ENCODE measurements around the gene ERCC5. TPM values are rescaled to one million over a fixed set of nuclear protein-coding genes. Genes with fewer than 3 reads are reported as not detected.

The ERCC5 gene
- total RNA-seq, 1 experiment from 2014 or later: 21.9 TPM

- in situ Hi-C loops (cut with HindIII; ENCODE audit: low pct_unique_long_range_greater_than_20kb, low sequenced_read_pairs): no loop called here
- no peak for DNase-seq (ENCODE audit: low read depth)
Observed at GRCh38 chr13:102907016-102907756, 61.4 kb downstream of the ERCC5 start.

- in situ Hi-C loops (cut with HindIII; ENCODE audit: low pct_unique_long_range_greater_than_20kb, low sequenced_read_pairs): no loop called here
- DNase-seq (ENCODE audit: low read depth): no peak
Observed at GRCh38 chr13:102907886-102908515, 62.2 kb downstream of the ERCC5 start.

- DNase-seq (ENCODE audit: low read depth): no peak
- in situ Hi-C loops (cut with HindIII; ENCODE audit: low pct_unique_long_range_greater_than_20kb, low sequenced_read_pairs): no loop called here
Observed at GRCh38 chr13:102909971-102910370, 64.1 kb downstream of the ERCC5 start.

- no peak for DNase-seq (ENCODE audit: low read depth)
- in situ Hi-C loops (cut with HindIII; ENCODE audit: low pct_unique_long_range_greater_than_20kb, low sequenced_read_pairs): no loop called here
Observed at GRCh38 chr13:102911336-102911735, 65.5 kb downstream of the ERCC5 start.

GRCh38 chr13:102912599-102912998 is 66.8 kb downstream of the ERCC5 start:
- in situ Hi-C loops (cut with HindIII; ENCODE audit: low pct_unique_long_range_greater_than_20kb, low sequenced_read_pairs): no loop called here
- DNase-seq (ENCODE audit: low read depth): no peak

- in situ Hi-C loops (cut with HindIII; ENCODE audit: low pct_unique_long_range_greater_than_20kb, low sequenced_read_pairs): no loop called here
- no peak for DNase-seq (ENCODE audit: low read depth)
Observed at GRCh38 chr13:102913914-102914313, 68.1 kb downstream of the ERCC5 start.

- in situ Hi-C loops (cut with HindIII; ENCODE audit: low pct_unique_long_range_greater_than_20kb, low sequenced_read_pairs): no loop called here
Observed at GRCh38 chr13:102914339-102914930, 68.6 kb downstream of the ERCC5 start.

GRCh38 chr13:102915393-102915930 is 69.6 kb downstream of the ERCC5 start:
- in situ Hi-C loops (cut with HindIII; ENCODE audit: low pct_unique_long_range_greater_than_20kb, low sequenced_read_pairs): no loop called here
- DNase-seq (ENCODE audit: low read depth): no peak

More at GRCh38 chr13:102914339-102914930, 68.6 kb downstream of the ERCC5 start:
- DNase-seq (ENCODE audit: low read depth): no peak

- no peak for DNase-seq (ENCODE audit: low read depth)
- in situ Hi-C loops (cut with HindIII; ENCODE audit: low pct_unique_long_range_greater_than_20kb, low sequenced_read_pairs): no loop called here
Observed at GRCh38 chr13:102917019-102917418, 71.2 kb downstream of the ERCC5 start.

GRCh38 chr13:102922184-102922583 is 76.4 kb downstream of the ERCC5 start:
- DNase-seq (ENCODE audit: low read depth): no peak
- in situ Hi-C loops (cut with HindIII; ENCODE audit: low pct_unique_long_range_greater_than_20kb, low sequenced_read_pairs): no loop called here

Other genes starting within 250 kb of the ERCC5 start
- gene TPP2, start 249.0 kb upstream of the ERCC5 start, total RNA-seq (2014; rRNA removed; shearing (Covaris generic); ENCODE audit: low replicate concordance): 18.7 and 19.5 TPM in 2 replicates
- not detected in 2 replicates for gene METTL21C, start 151.0 kb upstream of the ERCC5 start, total RNA-seq (2014; rRNA removed; shearing (Covaris generic); ENCODE audit: low replicate concordance)
- 29.5 and 34.7 TPM in 2 replicates for gene TEX30, start 72.2 kb upstream of the ERCC5 start, total RNA-seq (2014; rRNA removed; shearing (Covaris generic); ENCODE audit: low replicate concordance)
- 10.6 and 12.1 TPM in 2 replicates for gene POGLUT2, start 47.1 kb upstream of the ERCC5 start, total RNA-seq (2014; rRNA removed; shearing (Covaris generic); ENCODE audit: low replicate concordance)
- 10.9 and 40.5 TPM in 2 replicates for gene BIVM, start 46.9 kb upstream of the ERCC5 start, total RNA-seq (2014; rRNA removed; shearing (Covaris generic); ENCODE audit: low replicate concordance)
- gene SLC10A2, start 220.4 kb downstream of the ERCC5 start, total RNA-seq (2014; rRNA removed; shearing (Covaris generic); ENCODE audit: low replicate concordance): 0.12 TPM in 1 of 2 replicates, not detected in the other